GM21529 (cell line): ENCODE data around the gene ZNF554.
"Not testable (repeated sequence)": the region's sequence is repeated elsewhere in the genome, so short reads cannot be mapped to it uniquely, and the experiment has no call there.

ENCODE experiments used
- ATAC-seq: cut with Tn5 transposase; IDR thresholded peaks from one replicate; pipeline ENCODE4 v1.9.1; 2021; ENCODE audit not compliant: unreplicated experiment

Gene ZNF554

DNA sequence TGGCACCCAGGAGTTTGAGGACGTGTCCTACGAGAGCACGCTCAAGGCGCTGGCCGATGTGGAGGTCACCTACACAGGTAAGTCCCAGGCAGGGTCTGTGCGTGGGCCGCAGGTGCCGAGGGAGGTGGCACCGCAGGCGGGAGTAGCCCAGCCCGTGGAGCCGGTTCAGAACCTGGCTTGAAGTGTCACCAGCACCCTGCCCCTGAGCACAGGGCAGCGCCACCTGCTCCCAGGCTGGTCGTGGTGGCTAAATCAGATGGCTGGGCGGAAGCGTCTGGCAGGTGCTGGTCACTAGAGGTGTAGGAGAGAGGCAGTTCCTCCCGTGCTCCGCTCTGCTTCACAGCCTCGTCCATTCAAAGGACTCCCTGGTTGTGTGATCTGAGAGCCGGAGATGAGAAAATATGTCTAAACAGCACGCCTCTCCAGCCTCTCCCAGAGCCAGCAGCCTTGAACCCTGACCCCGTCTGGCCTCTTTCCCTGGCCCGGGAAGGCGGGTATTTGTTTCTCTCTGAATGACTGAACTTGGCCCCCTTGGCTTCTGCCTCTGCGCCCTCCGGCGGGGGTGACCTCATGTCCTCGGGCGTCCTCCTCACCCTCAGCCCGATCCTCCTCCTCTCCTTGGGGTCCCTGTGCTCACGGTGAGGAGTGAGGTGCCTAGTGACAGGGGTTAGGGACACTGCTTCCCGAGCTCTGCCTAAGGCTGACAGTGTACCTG lies 29.0 kb upstream of the ZNF554 start:
- ATAC-seq = no peak

DNA sequence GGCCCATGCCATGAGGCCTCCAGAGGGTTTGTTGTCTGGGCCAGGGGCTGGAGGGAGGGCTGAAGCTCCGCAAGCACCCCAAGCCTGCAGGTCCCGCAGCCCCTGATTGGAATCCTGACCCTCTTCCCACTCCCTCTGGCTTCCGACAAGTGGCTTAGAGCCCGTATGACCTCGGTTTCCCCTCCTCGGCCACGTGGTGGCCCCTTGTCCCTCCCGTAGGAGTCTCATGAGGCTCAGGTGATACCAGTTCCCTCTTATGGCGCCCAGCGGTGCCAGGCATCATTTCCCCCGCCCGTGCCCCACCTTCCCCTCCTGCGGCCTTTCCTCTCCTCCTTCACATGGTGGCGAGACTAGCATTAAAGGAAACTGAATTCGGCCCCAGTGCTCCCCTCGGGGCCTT lies 28.2 kb upstream of the ZNF554 start:
- no peak for ATAC-seq

DNA sequence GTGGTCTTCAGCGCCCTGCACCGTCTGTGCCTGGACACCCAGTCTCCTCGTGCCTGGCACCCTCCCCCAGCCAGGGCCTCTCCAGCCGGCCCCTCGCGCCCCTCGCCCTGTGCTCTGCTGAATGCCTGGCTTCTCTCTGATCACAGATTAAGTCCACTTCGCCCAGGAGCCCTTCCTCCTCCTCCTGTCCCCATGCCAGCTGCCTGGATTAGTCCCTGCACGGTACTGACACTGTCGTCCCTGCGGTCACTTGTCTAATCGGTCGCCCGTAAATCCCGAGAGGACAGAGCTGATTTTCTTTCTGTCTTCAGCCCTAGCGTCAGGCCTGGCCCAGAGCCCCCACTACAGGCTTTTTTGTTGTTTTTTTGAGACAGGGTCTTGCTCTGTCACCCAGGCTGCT lies 27.8 kb upstream of the ZNF554 start:
- ATAC-seq = no peak

DNA sequence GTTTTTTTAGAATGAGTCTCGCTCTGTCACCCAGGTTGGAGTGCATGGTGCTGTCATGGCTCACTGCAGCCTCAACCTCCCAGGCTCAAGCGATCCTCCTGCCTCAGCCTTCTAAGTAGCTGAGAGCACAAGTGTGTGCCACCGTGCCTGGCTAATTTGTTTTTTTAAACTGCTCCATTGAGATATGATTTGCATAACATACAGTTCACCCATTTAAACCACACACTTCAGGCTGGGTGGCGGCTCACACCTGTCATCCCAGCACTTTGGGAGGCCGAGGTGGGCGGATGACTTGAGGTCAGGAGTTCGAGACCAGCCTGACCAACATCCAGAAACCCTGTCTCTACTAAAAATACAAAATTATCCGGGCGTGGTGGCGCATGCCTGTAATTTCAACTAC lies 27.0 kb upstream of the ZNF554 start:
- not testable (repeated sequence) for ATAC-seq

DNA sequence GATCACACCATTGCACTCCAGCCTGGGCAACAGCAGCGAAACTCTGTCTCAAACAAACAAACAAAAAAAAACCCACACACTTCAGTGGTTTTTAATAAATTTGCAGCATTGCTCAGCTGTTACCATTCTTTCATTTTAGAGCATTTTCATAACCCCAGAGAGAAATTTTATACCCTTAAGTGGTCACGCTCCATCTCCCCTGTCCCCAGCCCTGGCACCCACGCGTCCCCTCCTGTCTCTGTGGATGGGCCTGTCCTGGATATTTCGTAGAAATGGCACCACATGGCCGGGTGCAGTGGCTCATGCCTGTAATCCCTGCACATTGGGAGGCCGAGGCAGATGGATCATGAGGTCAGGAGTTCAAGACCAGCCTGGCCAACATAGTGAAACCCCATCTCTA lies 26.5 kb upstream of the ZNF554 start:
- ATAC-seq = no peak

DNA sequence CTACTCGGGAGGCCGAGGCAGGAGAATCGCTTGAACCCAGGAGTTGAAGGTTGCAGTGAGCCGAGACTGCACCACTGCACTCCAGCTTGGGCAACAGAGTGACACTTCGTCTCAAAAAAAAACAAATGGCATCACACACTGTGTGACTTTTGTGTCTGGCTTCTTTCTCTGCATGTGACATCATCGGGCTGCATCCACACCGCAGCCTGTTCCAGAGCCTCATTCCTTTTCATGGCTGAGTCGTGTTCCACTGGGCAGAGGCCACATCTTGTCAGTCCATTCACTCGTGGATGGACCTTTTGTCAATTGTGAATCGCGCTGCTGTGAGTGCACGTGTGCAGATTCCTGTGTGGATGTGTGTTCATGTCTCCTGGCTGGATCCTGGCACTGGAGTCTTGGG lies 26.1 kb upstream of the ZNF554 start:
- no peak for ATAC-seq

DNA sequence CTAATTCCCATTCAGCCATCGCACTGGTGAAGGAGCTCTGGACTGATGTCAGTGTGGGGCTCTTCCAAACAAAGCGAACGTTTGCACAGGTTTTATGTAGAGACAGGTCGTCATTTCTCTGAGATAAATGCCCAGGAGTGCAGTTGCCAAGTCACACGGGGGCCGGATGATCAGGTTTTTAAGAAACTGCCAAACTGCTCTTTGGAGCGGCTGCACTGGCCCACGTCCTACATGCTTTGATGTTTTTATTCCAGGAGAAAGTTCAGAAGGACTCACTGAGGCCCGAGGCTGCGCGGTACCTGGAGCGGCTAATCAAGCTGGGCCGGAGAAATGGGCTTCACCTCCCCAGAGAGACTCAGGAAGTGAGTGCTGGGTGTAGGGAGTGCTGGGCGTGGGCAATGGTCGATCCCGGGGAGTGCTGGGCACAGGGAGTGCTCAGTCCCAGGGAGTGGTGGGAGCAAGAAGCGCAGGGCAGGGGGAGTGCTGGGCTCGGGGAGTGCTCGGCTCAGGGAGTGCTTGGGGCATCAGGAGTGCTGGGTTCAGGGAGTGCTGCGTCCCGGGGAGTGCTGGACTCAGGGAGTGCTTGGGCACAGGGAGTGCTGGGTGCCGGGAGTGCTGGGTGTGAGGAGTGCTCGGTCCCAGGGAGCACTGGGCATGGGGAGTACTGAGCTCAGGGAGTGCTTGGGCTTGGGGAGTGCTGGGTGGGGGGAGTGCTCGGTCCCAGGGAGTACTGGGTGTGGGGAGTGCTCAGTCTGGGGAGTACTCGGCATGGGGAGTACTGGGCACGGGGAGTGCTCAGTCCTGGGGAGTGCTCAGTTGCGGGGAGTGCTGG lies 23.6 kb upstream of the ZNF554 start:
- ATAC-seq = no peak

DNA sequence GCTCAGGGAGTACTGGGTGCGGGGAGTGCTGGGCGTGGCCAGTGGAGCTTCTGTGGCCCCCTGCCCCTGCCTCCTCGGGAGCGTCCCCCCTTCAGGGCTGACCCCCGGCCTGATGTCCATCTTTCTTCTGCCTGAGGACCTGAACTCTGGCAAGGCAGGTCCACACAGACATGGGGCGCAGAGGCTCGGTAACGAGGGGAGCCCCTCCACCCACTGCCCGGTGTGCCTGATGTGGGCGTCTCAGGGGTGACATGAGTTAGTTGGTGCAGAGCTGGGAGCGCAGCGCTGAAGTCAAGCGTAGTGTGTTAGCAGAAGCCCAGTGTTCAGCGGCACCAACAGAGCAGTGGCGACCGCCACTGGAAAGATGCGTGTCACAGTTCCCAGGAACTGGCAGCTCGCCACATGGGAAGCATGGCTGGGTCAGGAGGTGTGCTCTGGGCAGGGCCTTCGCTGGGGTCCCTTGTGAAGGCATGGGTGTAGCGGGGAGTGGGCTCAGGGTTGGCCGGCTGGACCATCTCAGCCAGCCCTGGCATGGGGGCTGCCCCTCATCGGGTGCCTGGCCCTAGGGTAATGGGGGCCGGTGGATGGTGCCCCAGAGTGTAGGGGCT lies 22.9 kb upstream of the ZNF554 start:
- ATAC-seq = no peak

DNA sequence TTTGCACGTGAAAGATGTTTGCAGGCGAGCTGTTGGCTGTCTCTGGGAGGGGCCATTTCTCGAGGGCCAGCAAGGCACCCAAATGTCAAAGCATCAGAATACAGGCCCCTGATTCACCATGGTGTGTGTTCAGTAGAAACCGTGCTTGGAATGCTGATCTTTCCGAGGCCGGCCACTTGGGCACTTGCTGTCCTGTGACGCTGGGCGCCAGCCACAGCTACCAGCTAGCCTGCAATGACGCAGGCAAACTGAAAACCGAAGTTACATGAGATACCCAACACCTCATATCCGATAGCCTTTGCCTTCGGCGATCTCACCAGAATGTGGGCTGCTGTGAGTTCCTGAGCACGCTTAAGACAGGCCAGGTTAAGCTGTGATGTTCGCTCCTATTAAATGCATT lies 22.4 kb upstream of the ZNF554 start:
- ATAC-seq = no peak

DNA sequence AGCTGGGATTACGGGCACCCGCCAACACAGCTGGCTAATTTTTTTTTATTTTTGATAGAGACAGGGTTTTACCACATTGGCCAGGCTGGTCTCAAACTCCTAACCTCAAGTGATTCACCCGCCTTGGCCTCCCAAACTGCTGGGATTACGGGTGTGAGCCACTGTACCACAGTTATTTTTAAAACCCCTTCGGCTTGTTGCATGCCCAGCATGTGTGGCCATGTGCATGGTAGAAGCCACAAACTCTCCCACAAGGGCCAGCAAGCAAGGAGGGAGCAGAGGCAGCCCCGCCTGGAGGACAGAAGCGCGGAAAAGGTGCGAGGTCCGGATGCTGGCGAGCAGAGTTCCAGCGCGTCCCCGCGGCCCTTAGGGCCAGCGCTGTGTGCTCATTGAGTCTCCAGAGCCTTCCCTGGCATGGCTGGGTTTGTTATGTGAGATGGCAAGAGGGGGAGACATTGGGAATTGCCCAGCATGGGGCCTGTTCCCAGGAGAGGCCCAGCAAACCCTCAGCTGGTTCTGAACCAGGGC lies 21.4 kb upstream of the ZNF554 start:
- ATAC-seq = no peak

DNA sequence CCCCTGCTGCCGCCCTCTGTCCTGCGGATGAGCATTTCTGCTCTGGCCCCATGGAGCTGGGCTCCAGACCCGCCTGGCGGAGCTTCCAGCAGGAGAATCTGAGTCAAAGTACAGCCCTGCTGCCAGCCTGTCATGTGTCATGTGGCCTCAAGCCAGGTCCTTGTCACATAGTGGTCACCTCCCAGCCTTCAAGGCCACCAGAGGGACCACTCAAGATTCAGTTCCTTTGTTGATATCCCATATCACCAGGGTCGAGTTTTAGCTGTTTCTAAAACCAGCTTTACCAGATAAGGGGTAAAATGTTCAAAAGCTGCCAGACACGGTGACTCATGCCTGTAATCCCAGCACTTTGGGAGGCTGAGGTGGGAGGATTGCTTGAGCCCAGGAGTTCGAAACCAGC lies 20.9 kb upstream of the ZNF554 start:
- ATAC-seq = no peak

DNA sequence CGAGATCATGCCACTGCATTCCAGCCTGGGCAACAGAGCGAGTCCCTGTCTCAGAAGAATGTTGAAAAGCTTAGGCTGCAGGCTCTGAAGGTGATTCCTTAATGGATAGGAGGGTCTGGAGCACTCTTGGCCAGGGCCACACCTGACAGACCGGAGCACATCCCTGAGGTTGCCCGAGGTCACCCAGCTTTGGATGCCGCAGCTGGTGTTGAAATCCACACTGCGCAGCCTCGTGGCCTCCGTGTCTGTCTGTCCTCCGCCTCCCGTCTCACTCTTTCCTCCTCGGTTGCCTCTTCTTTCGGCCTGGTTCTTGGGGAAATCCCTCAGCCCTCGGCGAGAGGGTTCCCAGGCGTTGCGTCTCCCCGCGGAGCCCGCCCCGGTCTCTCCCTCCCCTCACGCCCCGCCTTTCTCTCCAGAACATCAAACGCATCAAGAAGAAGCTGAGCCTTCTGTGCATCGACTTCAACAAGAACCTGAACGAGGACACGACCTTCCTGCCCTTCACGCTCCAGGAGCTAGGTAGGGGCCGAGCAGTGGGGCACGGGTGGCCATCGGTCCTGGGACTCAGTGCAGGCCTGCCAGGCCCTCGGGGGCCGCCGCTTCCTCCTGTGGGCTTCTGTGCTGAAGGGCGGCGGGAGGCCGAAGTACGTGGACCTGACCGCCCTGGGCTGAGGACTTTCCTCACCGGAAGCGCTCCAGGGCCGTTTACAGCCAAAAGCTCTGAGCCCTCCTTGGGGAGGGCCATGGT lies 20.2 kb upstream of the ZNF554 start:
- no peak for ATAC-seq

DNA sequence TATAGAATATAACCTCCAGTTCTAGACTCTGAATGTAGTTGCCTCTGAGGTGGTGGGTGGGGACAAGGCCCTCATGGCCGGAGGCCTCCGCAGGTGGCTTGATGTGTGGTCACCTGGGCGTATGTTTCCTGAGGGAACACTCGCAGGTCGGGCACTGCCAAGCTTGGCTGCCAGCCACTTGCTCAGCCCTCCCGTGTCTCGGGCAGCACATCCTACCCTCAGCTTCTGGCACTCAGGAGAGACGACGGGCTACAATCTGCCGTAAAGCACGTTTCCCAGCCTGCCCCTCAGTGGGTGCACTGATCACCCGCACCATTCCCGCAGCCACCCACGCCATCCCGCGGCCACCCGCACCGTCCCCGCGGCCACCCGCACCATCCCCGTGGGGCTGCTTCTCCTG lies 19.2 kb upstream of the ZNF554 start:
- no peak for ATAC-seq

DNA sequence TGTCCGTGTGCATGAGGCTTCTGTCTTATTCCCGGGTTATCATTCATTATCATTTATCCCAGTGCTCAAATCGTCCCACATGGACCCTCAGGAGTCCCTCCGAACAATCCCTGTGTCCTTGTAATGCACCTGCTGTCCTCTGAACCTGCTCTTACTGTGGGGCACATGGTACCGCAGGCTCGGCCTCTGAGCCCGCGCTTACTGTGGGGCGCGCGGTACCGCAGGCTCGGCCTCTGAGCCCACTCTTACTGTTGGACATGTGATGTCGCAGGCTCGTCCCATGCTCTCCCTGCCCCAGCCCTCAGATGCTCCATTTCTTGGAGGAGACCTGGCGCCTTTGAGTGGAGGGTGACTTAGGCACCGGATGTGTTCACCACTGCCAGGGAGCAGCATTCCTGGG lies 16.8 kb upstream of the ZNF554 start:
- ATAC-seq = no peak

DNA sequence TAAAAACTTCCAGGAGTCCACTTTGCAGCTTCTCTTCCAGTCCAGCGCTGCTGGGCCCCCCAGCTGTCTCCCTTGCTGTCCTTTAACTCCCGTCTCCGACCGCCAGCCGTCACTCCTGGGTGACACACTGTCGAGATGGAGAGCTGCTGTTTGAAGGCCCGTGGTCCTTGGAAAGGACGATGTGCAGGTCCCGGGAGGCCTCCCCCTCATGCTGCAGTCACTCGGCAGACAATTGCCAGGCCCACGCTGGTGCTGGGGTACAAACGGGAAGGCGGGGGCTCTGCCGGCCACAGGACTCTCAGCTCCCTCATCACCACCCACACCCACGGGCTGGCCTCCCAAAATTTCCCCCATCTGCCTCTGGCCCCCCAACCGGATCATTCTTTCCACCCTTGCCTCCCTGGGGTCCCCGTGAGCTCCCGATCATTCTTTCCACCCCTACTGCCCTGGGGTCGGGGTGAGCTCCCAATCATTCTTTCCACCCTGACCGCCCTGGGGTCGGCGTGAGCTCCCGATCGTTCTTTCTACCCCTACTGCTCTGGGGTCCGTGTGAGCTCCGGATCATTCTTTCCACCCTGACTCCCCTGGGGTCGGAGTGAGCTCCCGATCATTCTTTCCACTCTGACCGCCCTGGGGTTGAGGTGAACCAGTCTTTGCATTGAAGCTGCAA lies 16.0 kb upstream of the ZNF554 start:
- no peak for ATAC-seq

DNA sequence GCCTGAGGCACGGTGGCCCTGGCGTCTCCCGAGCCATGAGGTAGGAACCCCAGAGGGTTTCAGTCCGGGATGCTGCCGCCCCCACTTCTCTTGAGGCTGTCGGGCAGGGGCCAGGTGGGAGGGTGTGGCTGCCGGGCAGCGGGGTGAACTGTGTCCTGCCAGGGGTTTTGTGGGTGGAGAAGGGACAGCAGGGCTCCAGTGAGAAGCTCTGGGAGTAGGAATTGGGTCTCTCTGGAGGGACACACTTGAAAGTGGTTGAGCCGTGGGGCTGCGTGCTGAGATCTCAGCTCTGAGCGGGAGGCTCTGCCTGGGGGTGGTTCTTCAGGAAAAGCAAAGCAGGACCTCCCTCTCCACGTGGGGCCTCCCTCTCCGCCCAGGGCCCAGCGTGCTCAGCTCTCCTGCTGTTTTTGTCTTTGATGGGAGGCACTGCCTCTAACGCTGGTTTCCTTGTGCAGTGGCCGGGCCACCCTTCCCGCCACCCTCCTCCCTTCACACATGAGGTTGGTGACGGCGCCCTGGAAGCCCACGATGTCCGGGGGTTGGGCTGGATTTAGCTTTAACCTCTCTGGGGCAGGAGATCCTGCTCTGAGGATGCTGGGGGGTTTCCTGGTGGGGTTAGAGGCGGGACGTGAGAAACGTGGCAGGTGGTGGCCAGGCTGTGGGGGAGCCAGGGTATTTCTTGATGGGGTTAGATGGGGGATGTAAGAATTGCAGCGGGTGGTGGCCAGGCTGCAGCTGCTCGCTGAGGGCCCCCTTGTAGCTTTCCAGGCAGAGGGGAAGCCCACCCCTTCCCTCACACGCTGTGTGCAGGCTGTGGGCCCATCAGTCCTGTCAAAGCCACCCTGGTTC lies 15.3 kb upstream of the ZNF554 start:
- no peak for ATAC-seq

DNA sequence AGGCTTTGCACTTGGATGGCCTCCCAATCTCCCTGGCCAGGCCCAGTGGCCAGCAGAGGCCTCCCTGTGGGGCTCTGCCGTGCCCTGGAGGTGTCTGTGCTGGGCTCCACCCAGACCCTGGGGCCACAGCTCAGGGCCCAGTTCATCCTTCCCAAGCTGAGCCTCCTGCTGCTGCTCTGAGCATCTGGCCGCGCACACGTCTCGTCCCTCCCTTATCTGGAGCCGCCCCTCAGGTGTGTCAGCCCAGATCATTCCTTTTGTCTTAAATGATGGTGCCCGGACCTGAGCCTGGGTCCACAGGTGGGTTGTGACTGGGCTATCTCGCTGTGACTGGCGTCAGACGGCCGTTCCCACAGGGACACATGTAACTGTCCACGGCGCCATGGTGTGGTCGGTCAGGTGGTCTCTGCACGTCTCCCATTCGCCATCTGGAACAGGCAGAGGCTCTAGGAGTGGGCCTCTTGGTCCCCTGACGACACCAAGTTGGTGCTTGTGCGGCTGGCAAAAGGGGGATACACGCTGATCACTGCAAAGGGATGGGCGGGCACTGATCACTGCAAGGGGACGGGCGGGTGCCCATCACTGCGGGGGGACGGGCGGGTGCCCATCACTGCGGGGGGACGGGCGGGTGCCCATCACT lies 14.3 kb upstream of the ZNF554 start:
- no peak for ATAC-seq

DNA sequence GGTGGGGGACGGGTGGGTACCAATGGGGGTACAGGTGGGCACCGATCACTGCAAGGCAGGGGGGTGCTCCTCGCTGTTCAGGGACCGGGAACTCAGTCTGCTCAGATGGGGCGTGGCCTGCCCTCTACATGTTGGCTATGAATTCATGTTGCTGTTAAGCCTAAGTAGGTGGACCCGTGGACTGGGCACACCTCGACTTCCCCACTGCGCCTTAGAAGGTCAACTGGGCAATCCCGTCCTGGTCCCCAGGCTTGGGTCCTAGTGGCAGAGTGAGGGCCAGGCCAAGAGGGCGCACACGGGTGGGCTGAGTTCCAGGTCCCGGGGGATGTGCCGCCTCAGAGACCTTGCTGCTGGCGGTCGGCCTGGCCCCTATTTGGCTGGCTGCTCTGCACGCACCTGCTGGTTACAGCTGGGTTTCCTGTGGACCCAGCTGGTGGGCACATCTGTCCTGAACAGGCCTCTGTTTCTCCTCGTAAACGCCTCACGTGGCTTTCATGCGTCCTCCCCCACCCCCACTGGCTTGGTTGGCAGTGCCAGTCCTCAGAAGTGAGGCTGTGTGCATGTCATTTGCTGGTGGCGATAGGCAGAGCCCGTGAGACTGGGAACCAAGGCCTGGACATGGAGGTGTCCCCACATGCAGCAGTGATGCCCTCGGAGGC lies 13.5 kb upstream of the ZNF554 start:
- no peak for ATAC-seq
